ENCODE measurements around the gene G0S2. TPM values are rescaled to one million over a fixed set of nuclear protein-coding genes. Genes with fewer than 3 reads are reported as not detected.

G0S2 gene
- total and polyA plus RNA-seq, 10 donors, result 12.5 to 126 (median 34.9) TPM

DNA sequence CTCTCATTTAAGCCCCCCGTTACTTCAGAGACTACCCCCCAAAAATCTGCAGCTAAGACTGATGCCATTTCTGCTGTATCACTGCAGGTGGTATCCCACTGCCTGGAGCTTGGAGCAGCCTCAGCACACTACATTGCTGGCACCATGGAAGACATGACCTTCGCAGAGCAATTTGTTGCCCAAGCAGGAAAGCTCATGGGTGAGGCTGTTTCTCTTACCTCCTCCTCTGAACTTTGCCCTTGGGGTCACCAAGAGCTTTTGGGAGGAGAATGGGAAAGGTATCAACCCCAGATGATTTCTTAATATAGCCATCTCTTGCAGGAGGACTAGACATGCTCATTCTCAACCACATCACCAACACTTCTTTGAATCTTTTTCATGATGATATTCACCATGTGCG is 31.4 kb downstream of the G0S2 start:
- WGBS, 5 donors, result 88 to 100% (median 94%) methylated on average over 3 of the region's 3 CpGs
- H3K9me3 ChIP-seq, result no peaks in the 10 kb centered on the region
- peaks cover 0 to 9% (median 4%) of the 10 kb centered on the region in 6 donors for H3K4me1 ChIP-seq
- no peaks in the 10 kb centered on the region for H3K27me3 ChIP-seq (replicated peaks in 1 of 7)
- H3K27ac ChIP-seq, result no peak overlapping the region
- no peak overlapping the region for H3K4me3 ChIP-seq
- DNase-seq, result no peak
- intact Hi-C loops (cut with DNase I; ENCODE audit: low total_unique reads), result no loop called here
- no peaks in the 10 kb centered on the region for H3K36me3 ChIP-seq
- no peak for TF ChIP-seq POLR2AphosphoS5 (IDR thresholded peaks at IDR 0.05)
- TF ChIP-seq, protein P1, sequence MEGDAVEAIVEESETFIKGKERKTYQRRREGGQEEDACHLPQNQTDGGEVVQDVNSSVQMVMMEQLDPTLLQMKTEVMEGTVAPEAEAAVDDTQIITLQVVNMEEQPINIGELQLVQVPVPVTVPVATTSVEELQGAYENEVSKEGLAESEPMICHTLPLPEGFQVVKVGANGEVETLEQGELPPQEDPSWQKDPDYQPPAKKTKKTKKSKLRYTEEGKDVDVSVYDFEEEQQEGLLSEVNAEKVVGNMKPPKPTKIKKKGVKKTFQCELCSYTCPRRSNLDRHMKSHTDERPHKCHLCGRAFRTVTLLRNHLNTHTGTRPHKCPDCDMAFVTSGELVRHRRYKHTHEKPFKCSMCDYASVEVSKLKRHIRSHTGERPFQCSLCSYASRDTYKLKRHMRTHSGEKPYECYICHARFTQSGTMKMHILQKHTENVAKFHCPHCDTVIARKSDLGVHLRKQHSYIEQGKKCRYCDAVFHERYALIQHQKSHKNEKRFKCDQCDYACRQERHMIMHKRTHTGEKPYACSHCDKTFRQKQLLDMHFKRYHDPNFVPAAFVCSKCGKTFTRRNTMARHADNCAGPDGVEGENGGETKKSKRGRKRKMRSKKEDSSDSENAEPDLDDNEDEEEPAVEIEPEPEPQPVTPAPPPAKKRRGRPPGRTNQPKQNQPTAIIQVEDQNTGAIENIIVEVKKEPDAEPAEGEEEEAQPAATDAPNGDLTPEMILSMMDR (IDR thresholded peaks at IDR 0.05 in 8 of 11, conservative IDR thresholded peaks at IDR 0.05 in 3 of 11), result no peak
- no peak for TF ChIP-seq POLR2A (IDR thresholded peaks at IDR 0.05)

DNA sequence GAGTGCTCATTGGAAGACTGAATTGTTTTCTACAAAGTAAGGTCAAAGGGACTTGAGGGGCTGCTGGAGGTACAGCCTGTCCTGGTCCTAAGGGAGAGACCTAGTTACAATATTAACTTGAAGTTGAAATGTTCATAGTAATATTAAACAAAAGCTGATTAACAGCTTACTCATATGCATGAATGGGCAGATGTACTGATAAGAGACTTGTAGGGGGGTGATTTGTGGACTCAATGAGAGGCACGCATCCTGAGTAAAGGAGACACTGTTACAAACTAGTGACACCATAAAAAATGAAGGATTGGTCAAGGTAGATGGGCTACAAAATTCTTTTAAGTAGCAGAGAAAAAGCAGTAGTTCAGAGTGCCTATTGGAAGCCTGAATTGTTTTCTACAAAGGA is 32.1 kb downstream of the G0S2 start:
- Histone ChIP-seq H3K27ac (no peak overlapping the region), H3K9me3 (no peaks in the 10 kb centered on the region), H3K27me3 (replicated peaks in 1 of 7) (no peaks in the 10 kb centered on the region), H3K4me1 (peaks cover 0 to 9% (median 4%) of the 10 kb centered on the region in 6 donors), H3K36me3 (no peaks in the 10 kb centered on the region), H3K4me3 (no peak overlapping the region)
- TF ChIP-seq, protein P1 (IDR thresholded peaks at IDR 0.05 in 8 of 11, conservative IDR thresholded peaks at IDR 0.05 in 3 of 11), result no peak
- no peak for TF ChIP-seq POLR2AphosphoS5 (IDR thresholded peaks at IDR 0.05)
- no peak for TF ChIP-seq POLR2A (IDR thresholded peaks at IDR 0.05)
- no peak for DNase-seq
- WGBS, 5 donors, result 92 to 98% (median 97%) methylated on average over 1 of the region's 1 CpG
- intact Hi-C loops (cut with DNase I; ENCODE audit: low total_unique reads), result no loop called here

DNA sequence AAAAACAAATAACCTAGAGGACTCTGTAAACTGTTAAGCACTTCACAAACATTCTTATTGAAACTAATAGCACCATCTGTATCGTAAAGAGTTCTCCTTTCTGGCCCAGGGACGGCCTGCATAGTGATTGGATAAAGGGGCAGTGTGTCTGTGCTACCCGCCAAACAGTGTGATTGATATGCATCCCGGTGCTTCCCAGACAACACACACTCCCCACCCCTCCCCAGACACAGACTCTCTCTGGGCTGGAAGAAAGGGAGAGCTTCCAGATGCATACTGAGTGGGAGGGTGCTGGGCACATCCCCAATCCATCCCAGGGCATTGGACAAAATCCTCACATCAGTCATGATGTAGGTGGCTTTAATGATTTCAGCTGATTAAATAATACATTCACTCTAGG is 33.1 kb downstream of the G0S2 start:
- Histone ChIP-seq H3K4me1 (peaks cover 0 to 9% (median 4%) of the 10 kb centered on the region in 6 donors), H3K27me3 (replicated peaks in 1 of 7) (no peaks in the 10 kb centered on the region), H3K36me3 (no peaks in the 10 kb centered on the region), H3K9me3 (no peaks in the 10 kb centered on the region), H3K4me3 (no peak overlapping the region), H3K27ac (no peak overlapping the region)
- 69 to 77% (median 71%) methylated on average over 4 of the region's 4 CpGs for WGBS, 5 donors
- no peak for DNase-seq
- intact Hi-C loops (cut with DNase I; ENCODE audit: low total_unique reads), result no loop called here
- TF ChIP-seq, protein P1 (IDR thresholded peaks at IDR 0.05 in 8 of 11, conservative IDR thresholded peaks at IDR 0.05 in 3 of 11), result no peak
- TF ChIP-seq POLR2AphosphoS5 (IDR thresholded peaks at IDR 0.05) (no peak), POLR2A (IDR thresholded peaks at IDR 0.05) (no peak)

DNA sequence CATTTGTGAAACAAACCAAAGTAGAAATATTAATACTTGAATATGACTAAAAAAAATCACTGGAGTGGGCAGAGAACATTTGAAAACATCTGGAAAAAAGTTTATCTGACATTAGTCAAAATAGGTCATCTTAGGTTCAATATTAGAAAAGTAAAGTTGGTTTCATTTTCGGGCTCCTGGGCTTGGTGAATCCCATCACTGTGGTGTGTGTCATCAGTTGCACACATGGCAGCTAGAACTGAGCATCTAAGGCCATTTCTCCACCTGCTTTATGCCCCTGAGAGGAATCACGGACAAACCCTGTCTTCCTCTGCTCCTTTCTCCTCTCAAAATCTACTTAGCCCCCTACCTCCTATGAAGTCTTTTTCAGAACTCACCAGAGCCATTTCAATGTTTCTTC is 34.9 kb downstream of the G0S2 start:
- DNase-seq, result no peak
- H3K27ac ChIP-seq, result no peak overlapping the region
- H3K4me1 ChIP-seq, result no peaks in the 10 kb centered on the region
- H3K36me3 ChIP-seq, result no peaks in the 10 kb centered on the region
- H3K4me3 ChIP-seq, result no peak overlapping the region
- 68 to 87% (median 76%) methylated on average over 2 of the region's 2 CpGs for WGBS, 5 donors
- H3K9me3 ChIP-seq, result no peaks in the 10 kb centered on the region
- TF ChIP-seq POLR2AphosphoS5 (IDR thresholded peaks at IDR 0.05), result no peak
- no peak for TF ChIP-seq POLR2A (IDR thresholded peaks at IDR 0.05)
- TF ChIP-seq, protein P1 (IDR thresholded peaks at IDR 0.05 in 8 of 11, conservative IDR thresholded peaks at IDR 0.05 in 3 of 11), result no peak
- H3K27me3 ChIP-seq (replicated peaks in 1 of 7), result no peaks in the 10 kb centered on the region
- intact Hi-C loops (cut with DNase I; ENCODE audit: low total_unique reads), result no loop called here

All from spleen (tissue), 11 donors.